ENCODE data around the gene SHROOM4. TPM values are rescaled to one million over a fixed set of nuclear protein-coding genes. Genes with fewer than 3 reads are reported as not detected.

Gene SHROOM4
- total and polyA plus RNA-seq, 9 of the 15 experiments (the other 6 are each of a cell fraction or from before 2014, with no cell fraction given), result not detected

- Histone ChIP-seq H2AFZ (ENCODE audit: low read depth, low read length) (no peak overlapping the region), H3K27ac (ENCODE audit: extremely low read depth, low read depth, low read length) (no peak overlapping the region), H3K9ac (ENCODE audit: insufficient read depth in 1 of 2, low read depth in 2 of 2, low read length in 2 of 2) (no peak overlapping the region), H3K27me3 (ENCODE audit: control insufficient read depth in 2 of 2, insufficient read depth in 2 of 2, low read length in 2 of 2) (no peaks in the 10 kb centered on the region), H4K20me1 (replicated peaks; ENCODE audit: control insufficient read depth, insufficient read depth, low read length) (no peaks in the 10 kb centered on the region), H3K36me3 (ENCODE audit: control insufficient read depth, insufficient read depth, low read length) (no peaks in the 10 kb centered on the region), H3K9me3 (replicated peaks; ENCODE audit: control insufficient read depth, insufficient read depth, low read depth, low read length) (no peaks in the 10 kb centered on the region), H3K4me3 (no peak overlapping the region), H3K4me2 (ENCODE audit: insufficient read depth, low read length) (no peak overlapping the region), H3K9me1 (ENCODE audit: control insufficient read depth, insufficient read depth, low read length) (no peaks in the 10 kb centered on the region), H3K79me2 (ENCODE audit: control insufficient read depth, insufficient read depth, low read length) (no peaks in the 10 kb centered on the region), H3K4me1 (replicated peaks in 1 of 2; ENCODE audit: control insufficient read depth in 2 of 2, insufficient read depth in 2 of 2, low read length in 2 of 2) (no peaks in the 10 kb centered on the region)
- DNase-seq (ENCODE audit: extremely low read depth in 1 of 4, low spot score in 3 of 4), result no peak
- no TSS peak for BruUV-seq (replicated peaks)
- intact Hi-C loops (cut with micrococcal nuclease) (no loop called here), in situ Hi-C loops (cut with MboI) (no loop called here)
- 0% methylated on average over 1 of the region's 1 CpG for WGBS (ENCODE audit: insufficient coverage, low coverage, missing lambda C conversion rate)
- no peak for ATAC-seq
- ChIA-PET POLR2A (no interaction called here), CTCF (ENCODE audit: low intra/inter-chr PET ratio) (no interaction called here)
- TF ChIP-seq E2F5 (CRISPR knock-in tag; IDR thresholded peaks at IDR 0.05), result no peak
- TF ChIP-seq ZNF79 (CRISPR knock-in tag; IDR thresholded peaks at IDR 0.05; ENCODE audit: low read depth), result no peak
- no peak for TF ChIP-seq NCOR1 (IDR thresholded peaks at IDR 0.05)
- no peak for TF ChIP-seq BRF2 (IDR thresholded peaks at IDR 0.05; ENCODE audit: borderline replicate concordance, insufficient read depth, insufficient read length)
- no peak for TF ChIP-seq ZNF23 (CRISPR knock-in tag; IDR thresholded peaks at IDR 0.05)
- no peak for TF ChIP-seq ZNF445 (CRISPR knock-in tag; IDR thresholded peaks at IDR 0.05; ENCODE audit: low read depth)
- no peak for TF ChIP-seq ZZZ3 (IDR thresholded peaks at IDR 0.05)
- TF ChIP-seq ZNF449 (CRISPR knock-in tag; IDR thresholded peaks at IDR 0.05), result no peak
- no peak for TF ChIP-seq ZBTB2 (IDR thresholded peaks at IDR 0.05)
- TF ChIP-seq ZFP30 (CRISPR knock-in tag; IDR thresholded peaks at IDR 0.05; ENCODE audit: borderline replicate concordance), result no peak
- no peak for TF ChIP-seq MAFG (tag; conservative IDR thresholded peaks at IDR 0.05)
- no peak for TF ChIP-seq SRSF1 (IDR thresholded peaks at IDR 0.05; ENCODE audit: low read depth, low read length)
- no peak for TF ChIP-seq RBM15 (IDR thresholded peaks at IDR 0.05; ENCODE audit: insufficient read depth, low read length)
- TF ChIP-seq ZNF280A (IDR thresholded peaks at IDR 0.05; ENCODE audit: low read depth, partially characterized antibody), result no peak
- no peak for TF ChIP-seq CREB3 (tag; conservative IDR thresholded peaks at IDR 0.05; ENCODE audit: low read depth)
- no peak for FAIRE-seq
These were observed 95.2 kb downstream of the SHROOM4 start for GRCh38 chrX:50718776-50719175.

Data from K562 (cell line).